ENCODE data around the gene SEPTIN10. TPM values are rescaled to one million over a fixed set of nuclear protein-coding genes. Genes with fewer than 3 reads are reported as not detected.

SEPTIN10 gene
- total RNA-seq, 1 experiment from 2014 or later = 105 TPM

DNA sequence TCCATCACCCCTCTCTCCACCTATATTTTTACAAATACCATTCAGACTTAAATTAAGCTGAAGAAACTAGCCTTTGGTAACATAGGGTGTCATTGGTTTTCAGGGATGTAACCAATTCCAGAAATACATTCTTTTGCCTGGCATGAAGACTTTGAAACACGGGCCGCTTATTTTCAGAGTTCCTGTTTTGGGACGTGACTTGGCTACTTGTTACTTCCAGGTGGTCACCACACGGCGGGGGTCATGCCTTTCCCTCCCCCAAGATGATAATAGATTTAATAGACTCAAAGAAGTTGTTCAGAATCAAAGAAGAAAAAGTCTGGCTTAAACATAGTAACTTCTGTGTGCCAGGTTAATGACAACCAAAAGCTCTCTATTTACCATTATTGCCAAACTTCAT lies 110.6 kb downstream of the SEPTIN10 start:
- Mint-ChIP-seq H3K36me3 (ENCODE audit: insufficient read depth, unreplicated experiment) (peaks cover 5% of the 10 kb centered on the region), H3K9me3 (ENCODE audit: unreplicated experiment) (no peaks in the 10 kb centered on the region), H3K4me3 (ENCODE audit: unreplicated experiment) (no peak overlapping the region), H3K27ac (ENCODE audit: low read depth, unreplicated experiment) (no peak overlapping the region), H3K27me3 (ENCODE audit: insufficient read depth, unreplicated experiment) (no peaks in the 10 kb centered on the region), H3K4me1 (ENCODE audit: insufficient read depth, unreplicated experiment) (no peaks in the 10 kb centered on the region)
- TF ChIP-seq, protein P1, sequence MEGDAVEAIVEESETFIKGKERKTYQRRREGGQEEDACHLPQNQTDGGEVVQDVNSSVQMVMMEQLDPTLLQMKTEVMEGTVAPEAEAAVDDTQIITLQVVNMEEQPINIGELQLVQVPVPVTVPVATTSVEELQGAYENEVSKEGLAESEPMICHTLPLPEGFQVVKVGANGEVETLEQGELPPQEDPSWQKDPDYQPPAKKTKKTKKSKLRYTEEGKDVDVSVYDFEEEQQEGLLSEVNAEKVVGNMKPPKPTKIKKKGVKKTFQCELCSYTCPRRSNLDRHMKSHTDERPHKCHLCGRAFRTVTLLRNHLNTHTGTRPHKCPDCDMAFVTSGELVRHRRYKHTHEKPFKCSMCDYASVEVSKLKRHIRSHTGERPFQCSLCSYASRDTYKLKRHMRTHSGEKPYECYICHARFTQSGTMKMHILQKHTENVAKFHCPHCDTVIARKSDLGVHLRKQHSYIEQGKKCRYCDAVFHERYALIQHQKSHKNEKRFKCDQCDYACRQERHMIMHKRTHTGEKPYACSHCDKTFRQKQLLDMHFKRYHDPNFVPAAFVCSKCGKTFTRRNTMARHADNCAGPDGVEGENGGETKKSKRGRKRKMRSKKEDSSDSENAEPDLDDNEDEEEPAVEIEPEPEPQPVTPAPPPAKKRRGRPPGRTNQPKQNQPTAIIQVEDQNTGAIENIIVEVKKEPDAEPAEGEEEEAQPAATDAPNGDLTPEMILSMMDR (IDR thresholded peaks at IDR 0.05; ENCODE audit: unreplicated experiment) = no peak
- DNase-seq (ENCODE audit: unreplicated experiment) = no peak
- no TSS peak for BruUV-seq (replicated peaks)
- intact Hi-C loops (cut with micrococcal nuclease) = no loop called here
- CTCF ChIA-PET = interaction anchor here (1.0 kb wide), 1 partner anchor 43 kb away, joined by 3 read pairs; no protein-coding TSS in a partner anchor
- POLR2A ChIA-PET = no interaction called here

DNA sequence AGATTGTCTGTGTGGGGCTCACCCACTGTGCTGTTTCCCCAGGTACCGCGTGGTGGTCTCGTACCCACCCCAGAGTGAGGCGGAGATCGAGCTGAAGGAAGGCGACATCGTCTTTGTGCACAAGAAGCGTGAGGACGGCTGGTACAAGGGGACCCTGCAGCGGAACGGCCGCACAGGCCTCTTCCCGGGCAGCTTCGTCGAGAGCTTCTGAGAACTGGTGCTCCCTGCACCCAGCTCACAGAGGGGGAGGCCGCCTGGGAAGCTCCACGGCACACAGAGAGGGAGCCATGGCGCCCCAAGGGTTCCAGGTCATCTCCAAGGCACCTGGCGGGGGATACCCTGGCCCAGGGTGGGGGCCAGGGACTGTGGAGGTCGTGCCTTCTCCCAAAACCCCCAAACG lies 112.3 kb downstream of the SEPTIN10 start:
- ChIA-PET CTCF (no interaction called here), POLR2A (no interaction called here)
- no peak for DNase-seq (ENCODE audit: unreplicated experiment)
- no TSS peak for BruUV-seq (replicated peaks)
- Mint-ChIP-seq H3K9me3 (ENCODE audit: unreplicated experiment) (no peaks in the 10 kb centered on the region), H3K27ac (ENCODE audit: low read depth, unreplicated experiment) (no peak overlapping the region), H3K4me1 (ENCODE audit: insufficient read depth, unreplicated experiment) (no peaks in the 10 kb centered on the region), H3K36me3 (ENCODE audit: insufficient read depth, unreplicated experiment) (peaks cover 5% of the 10 kb centered on the region), H3K4me3 (ENCODE audit: unreplicated experiment) (no peak overlapping the region), H3K27me3 (ENCODE audit: insufficient read depth, unreplicated experiment) (no peaks in the 10 kb centered on the region)
- intact Hi-C loops (cut with micrococcal nuclease) = no loop called here
- TF ChIP-seq, protein P1 (IDR thresholded peaks at IDR 0.05; ENCODE audit: unreplicated experiment) = no peak

DNA sequence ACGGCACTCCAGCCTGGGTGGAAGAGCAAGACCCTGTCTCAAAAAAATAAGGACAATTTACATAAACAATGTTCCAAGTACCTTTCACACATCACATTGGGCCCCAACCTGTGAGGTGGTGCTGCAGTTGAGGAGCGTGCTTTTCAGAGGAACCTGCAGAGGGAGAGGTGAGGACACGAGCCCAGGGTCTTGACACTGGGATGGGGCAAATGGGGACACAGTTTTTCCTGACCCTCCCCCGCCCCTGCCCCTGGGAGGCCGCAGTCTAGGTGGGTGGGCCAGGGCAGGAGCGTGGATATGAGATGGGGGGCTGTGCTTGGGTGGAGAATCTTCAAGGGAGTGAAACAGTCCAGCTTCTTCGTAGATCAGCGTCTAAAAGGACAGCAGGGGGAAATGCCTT lies 112.9 kb downstream of the SEPTIN10 start:
- H3K9me3 Mint-ChIP-seq (ENCODE audit: unreplicated experiment) = no peaks in the 10 kb centered on the region
- ChIA-PET CTCF (no interaction called here), POLR2A (interaction anchor here (0.6 kb wide), 1 partner anchor 9 kb away, joined by 3 read pairs; no protein-coding TSS in a partner anchor)
- TF ChIP-seq, protein P1 (IDR thresholded peaks at IDR 0.05; ENCODE audit: unreplicated experiment) = no peak
- intact Hi-C loops (cut with micrococcal nuclease) = no loop called here
- H3K4me3 Mint-ChIP-seq (ENCODE audit: unreplicated experiment) = no peak overlapping the region
- DNase-seq (ENCODE audit: unreplicated experiment) = no peak
- H3K4me1 Mint-ChIP-seq (ENCODE audit: insufficient read depth, unreplicated experiment) = no peaks in the 10 kb centered on the region
- H3K27me3 Mint-ChIP-seq (ENCODE audit: insufficient read depth, unreplicated experiment) = no peaks in the 10 kb centered on the region
- H3K27ac Mint-ChIP-seq (ENCODE audit: low read depth, unreplicated experiment) = no peak overlapping the region
- H3K36me3 Mint-ChIP-seq (ENCODE audit: insufficient read depth, unreplicated experiment) = peaks cover 6% of the 10 kb centered on the region
- no TSS peak for BruUV-seq (replicated peaks)

DNA sequence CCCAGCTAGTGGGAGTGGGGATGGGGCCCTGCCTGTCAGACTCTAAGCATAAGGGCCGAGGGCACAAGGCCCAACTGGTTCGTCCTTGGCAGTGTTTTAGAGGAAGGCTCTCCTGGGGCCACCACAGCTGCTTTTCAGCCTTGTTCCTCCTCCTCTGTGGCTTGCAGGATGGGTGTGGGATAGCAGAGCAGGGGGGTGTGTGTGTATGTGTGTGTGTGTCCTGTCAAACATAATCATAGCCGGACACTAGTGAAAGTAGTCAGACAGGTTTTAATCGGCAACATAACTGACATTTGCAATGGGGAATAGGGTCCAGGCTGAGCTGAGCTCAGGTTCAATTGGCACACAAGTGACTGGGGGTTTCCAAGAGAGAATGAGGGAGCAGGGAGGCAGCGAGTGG lies 114.2 kb downstream of the SEPTIN10 start:
- intact Hi-C loops (cut with micrococcal nuclease) = no loop called here
- Mint-ChIP-seq H3K36me3 (ENCODE audit: insufficient read depth, unreplicated experiment) (peaks cover 11% of the 10 kb centered on the region), H3K9me3 (ENCODE audit: unreplicated experiment) (no peaks in the 10 kb centered on the region), H3K27me3 (ENCODE audit: insufficient read depth, unreplicated experiment) (no peaks in the 10 kb centered on the region), H3K27ac (ENCODE audit: low read depth, unreplicated experiment) (no peak overlapping the region), H3K4me3 (ENCODE audit: unreplicated experiment) (no peak overlapping the region), H3K4me1 (ENCODE audit: insufficient read depth, unreplicated experiment) (no peaks in the 10 kb centered on the region)
- no TSS peak for BruUV-seq (replicated peaks)
- POLR2A ChIA-PET = interaction anchor here (0.7 kb wide), 1 partner anchor 106 kb away, joined by 4 read pairs; no protein-coding TSS in a partner anchor
- CTCF ChIA-PET = interaction anchor here (0.5 to 6.3 kb wide), 2 partner anchors 10 to 498 kb away, joined by 3 to 34 read pairs; no protein-coding TSS in a partner anchor
- TF ChIP-seq, protein P1 (IDR thresholded peaks at IDR 0.05; ENCODE audit: unreplicated experiment) = no peak
- no peak for DNase-seq (ENCODE audit: unreplicated experiment)
